Renal cortical epithelial cell (primary cell): ENCODE results near the gene TRIM10. TPM values are rescaled to one million over a fixed set of nuclear protein-coding genes. Genes with fewer than 3 reads are reported as not detected.
"Not testable (repeated sequence)": the region's sequence is repeated elsewhere in the genome, so short reads cannot be mapped to it uniquely, and the experiment has no call there.

ENCODE experiments used
- DNase-seq: peaks from one replicate; pipeline ENCODE4 v3.0.0-alpha.2; 2011; ENCODE audit warnings: low read depth
- total RNA-seq: library from RNA; depleted of rRNA; stranded (reverse); fragments of >200 nt; gene quantifications from 2 replicates; pipeline ENCODE4 v1.2.3, GENCODE V29; 2014

The TRIM10 gene
- total RNA-seq, 1 donor from 2014 or later: not detected

GRCh38 chr6:30154709-30155519, 6.1 kb downstream of the TRIM10 start:
- peak; percentile 94 for DNase-seq

- no peak for DNase-seq
Observed at GRCh38 chr6:30154061-30154460, 7.0 kb downstream of the TRIM10 start.

- DNase-seq: no peak
Observed at GRCh38 chr6:30152910-30153610, 8.0 kb downstream of the TRIM10 start.

- no peak for DNase-seq
Observed at GRCh38 chr6:30152016-30152673, 8.9 kb downstream of the TRIM10 start.

GRCh38 chr6:30151580-30151979, 9.4 kb downstream of the TRIM10 start:
- no peak for DNase-seq

- DNase-seq: peak; percentile 88
Observed at GRCh38 chr6:30150671-30151395, 10.2 kb downstream of the TRIM10 start.

GRCh38 chr6:30149858-30150550, 11.0 kb downstream of the TRIM10 start:
- peak; percentile 75 for DNase-seq

- no peak for DNase-seq
Observed at GRCh38 chr6:30149234-30149633, 11.8 kb downstream of the TRIM10 start.

GRCh38 chr6:30147096-30147495, 13.9 kb downstream of the TRIM10 start:
- no peak for DNase-seq

- DNase-seq: no peak
Observed at GRCh38 chr6:30145818-30146217, 15.2 kb downstream of the TRIM10 start.

- DNase-seq: no peak
Observed at GRCh38 chr6:30144811-30145210, 16.2 kb downstream of the TRIM10 start.

- DNase-seq: no peak
Observed at GRCh38 chr6:30143780-30144179, 17.2 kb downstream of the TRIM10 start.

GRCh38 chr6:30142665-30143064, 18.3 kb downstream of the TRIM10 start:
- no peak for DNase-seq

GRCh38 chr6:30140240-30140639, 20.8 kb downstream of the TRIM10 start:
- not testable (repeated sequence) for DNase-seq

- DNase-seq: no peak
Observed at GRCh38 chr6:30136570-30137286, 24.3 kb downstream of the TRIM10 start.

- no peak for DNase-seq
Observed at GRCh38 chr6:30135757-30136156, 25.3 kb downstream of the TRIM10 start, which contains the start of gene TRIM40. TRIM40 (plus strand) TSS chr6:30136140; CDS start chr6:30137037, 897 bp downstream.

GRCh38 chr6:30135147-30135546, 25.9 kb downstream of the TRIM10 start:
- no peak for DNase-seq

- no peak for DNase-seq
Observed at GRCh38 chr6:30131947-30132497, 29.0 kb downstream of the TRIM10 start.

- DNase-seq: peak; percentile 83
Observed at GRCh38 chr6:30130887-30131862, 29.8 kb downstream of the TRIM10 start.
